HG03139 (cell line): ENCODE data around the gene SERTAD1.

Experiments
- ATAC-seq: cut with Tn5 transposase; IDR thresholded peaks from one replicate; pipeline ENCODE4 v1.9.1; 2021; ENCODE audit not compliant: unreplicated experiment

The SERTAD1 gene

GRCh38 chr19:40380199-40381037 is 45.4 kb downstream of the SERTAD1 start:
- ATAC-seq: no peak

- no peak for ATAC-seq
Observed at GRCh38 chr19:40379446-40380198, 46.2 kb downstream of the SERTAD1 start.

GRCh38 chr19:40378509-40378908 is 47.3 kb downstream of the SERTAD1 start:
- no peak for ATAC-seq

- no peak for ATAC-seq
Observed at GRCh38 chr19:40377876-40378385, 47.9 kb downstream of the SERTAD1 start.

- no peak for ATAC-seq
Observed at GRCh38 chr19:40376286-40376862, 49.4 kb downstream of the SERTAD1 start.

- ATAC-seq: no peak
Observed at GRCh38 chr19:40374084-40374483, 51.7 kb downstream of the SERTAD1 start.

GRCh38 chr19:40371802-40372122 is 54.0 kb downstream of the SERTAD1 start:
- no peak for ATAC-seq
